ENCODE measurements around the gene SSPN.

SSPN gene

DNA sequence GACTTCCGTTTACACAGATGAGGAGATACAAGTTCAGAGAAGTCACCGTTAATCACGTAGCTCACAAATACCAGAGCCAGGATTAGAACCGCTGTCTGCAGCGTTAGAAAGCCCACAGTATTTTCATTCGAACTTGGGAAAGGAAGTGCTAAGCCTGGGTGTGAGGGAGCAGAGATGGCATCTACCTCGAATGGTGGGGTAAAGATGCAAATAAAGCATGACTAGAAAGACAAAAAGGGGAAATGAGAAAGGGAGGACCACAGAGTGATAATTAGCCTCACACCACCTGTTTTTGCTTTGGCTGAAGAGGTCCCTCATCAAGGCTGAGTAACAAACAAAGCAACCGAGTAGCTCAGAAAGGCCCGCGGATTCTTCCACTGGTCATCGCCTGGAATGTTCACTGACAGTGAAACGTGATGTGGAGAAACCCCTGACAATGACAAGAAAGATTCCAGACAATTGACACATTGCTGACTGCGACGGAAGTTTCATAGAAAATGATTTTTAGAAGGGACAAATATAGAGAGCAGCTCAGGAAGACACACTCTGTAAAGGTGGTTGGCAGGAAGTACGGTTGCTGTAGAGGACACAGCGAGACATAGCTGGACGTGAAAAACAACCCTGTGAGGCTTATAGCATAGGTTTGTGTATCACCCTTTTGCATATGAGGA is 39.0 kb upstream of the SSPN start:
- ATAC-seq = no peak

GRCh38 chr12:26157001-26157400 is 38.4 kb upstream of the SSPN start:
- no peak for ATAC-seq
- TF ChIP-seq ZFP3 (CRISPR knock-in tag; IDR thresholded peaks at IDR 0.05) (no peak), ISL1 (CRISPR knock-in tag; IDR thresholded peaks at IDR 0.05) (no peak), ZC3H10 (CRISPR knock-in tag; IDR thresholded peaks at IDR 0.05) (no peak), ZNF565 (CRISPR knock-in tag; conservative IDR thresholded peaks at IDR 0.05; ENCODE audit: low read depth) (no peak), ARNTL (CRISPR knock-in tag; IDR thresholded peaks at IDR 0.05; ENCODE audit: borderline replicate concordance, low read depth) (no peak), SNAI2 (CRISPR knock-in tag; IDR thresholded peaks at IDR 0.05) (no peak), GLIS3 (CRISPR knock-in tag; IDR thresholded peaks at IDR 0.05) (no peak)
- TF ChIP-seq, protein P1, sequence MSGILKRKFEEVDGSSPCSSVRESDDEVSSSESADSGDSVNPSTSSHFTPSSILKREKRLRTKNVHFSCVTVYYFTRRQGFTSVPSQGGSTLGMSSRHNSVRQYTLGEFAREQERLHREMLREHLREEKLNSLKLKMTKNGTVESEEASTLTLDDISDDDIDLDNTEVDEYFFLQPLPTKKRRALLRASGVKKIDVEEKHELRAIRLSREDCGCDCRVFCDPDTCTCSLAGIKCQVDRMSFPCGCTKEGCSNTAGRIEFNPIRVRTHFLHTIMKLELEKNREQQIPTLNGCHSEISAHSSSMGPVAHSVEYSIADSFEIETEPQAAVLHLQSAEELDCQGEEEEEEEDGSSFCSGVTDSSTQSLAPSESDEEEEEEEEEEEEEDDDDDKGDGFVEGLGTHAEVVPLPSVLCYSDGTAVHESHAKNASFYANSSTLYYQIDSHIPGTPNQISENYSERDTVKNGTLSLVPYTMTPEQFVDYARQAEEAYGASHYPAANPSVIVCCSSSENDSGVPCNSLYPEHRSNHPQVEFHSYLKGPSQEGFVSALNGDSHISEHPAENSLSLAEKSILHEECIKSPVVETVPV (CRISPR knock-in tag; IDR thresholded peaks at IDR 0.05) = no peak
- TF ChIP-seq, protein P2, sequence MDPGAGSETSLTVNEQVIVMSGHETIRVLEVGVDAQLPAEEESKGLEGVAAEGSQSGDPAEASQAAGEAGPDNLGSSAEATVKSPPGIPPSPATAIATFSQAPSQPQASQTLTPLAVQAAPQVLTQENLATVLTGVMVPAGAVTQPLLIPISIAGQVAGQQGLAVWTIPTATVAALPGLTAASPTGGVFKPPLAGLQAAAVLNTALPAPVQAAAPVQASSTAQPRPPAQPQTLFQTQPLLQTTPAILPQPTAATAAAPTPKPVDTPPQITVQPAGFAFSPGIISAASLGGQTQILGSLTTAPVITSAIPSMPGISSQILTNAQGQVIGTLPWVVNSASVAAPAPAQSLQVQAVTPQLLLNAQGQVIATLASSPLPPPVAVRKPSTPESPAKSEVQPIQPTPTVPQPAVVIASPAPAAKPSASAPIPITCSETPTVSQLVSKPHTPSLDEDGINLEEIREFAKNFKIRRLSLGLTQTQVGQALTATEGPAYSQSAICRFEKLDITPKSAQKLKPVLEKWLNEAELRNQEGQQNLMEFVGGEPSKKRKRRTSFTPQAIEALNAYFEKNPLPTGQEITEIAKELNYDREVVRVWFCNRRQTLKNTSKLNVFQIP (CRISPR knock-in tag; IDR thresholded peaks at IDR 0.05; ENCODE audit: borderline replicate concordance, low read depth) = no peak
- TF ChIP-seq, protein P3, sequence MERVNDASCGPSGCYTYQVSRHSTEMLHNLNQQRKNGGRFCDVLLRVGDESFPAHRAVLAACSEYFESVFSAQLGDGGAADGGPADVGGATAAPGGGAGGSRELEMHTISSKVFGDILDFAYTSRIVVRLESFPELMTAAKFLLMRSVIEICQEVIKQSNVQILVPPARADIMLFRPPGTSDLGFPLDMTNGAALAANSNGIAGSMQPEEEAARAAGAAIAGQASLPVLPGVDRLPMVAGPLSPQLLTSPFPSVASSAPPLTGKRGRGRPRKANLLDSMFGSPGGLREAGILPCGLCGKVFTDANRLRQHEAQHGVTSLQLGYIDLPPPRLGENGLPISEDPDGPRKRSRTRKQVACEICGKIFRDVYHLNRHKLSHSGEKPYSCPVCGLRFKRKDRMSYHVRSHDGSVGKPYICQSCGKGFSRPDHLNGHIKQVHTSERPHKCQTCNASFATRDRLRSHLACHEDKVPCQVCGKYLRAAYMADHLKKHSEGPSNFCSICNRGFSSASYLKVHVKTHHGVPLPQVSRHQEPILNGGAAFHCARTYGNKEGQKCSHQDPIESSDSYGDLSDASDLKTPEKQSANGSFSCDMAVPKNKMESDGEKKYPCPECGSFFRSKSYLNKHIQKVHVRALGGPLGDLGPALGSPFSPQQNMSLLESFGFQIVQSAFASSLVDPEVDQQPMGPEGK (CRISPR knock-in tag; IDR thresholded peaks at IDR 0.05; ENCODE audit: borderline replicate concordance) = no peak

More for the DNA sequence above, 39.0 kb upstream of the SSPN start:
- no peak for TF ChIP-seq TCF4 (CRISPR knock-in tag; IDR thresholded peaks at IDR 0.05; ENCODE audit: borderline replicate concordance)
- TF ChIP-seq ARNTL (CRISPR knock-in tag; IDR thresholded peaks at IDR 0.05; ENCODE audit: borderline replicate concordance, low read depth) = no peak
- TF ChIP-seq ESRRG (CRISPR knock-in tag; IDR thresholded peaks at IDR 0.05) = no peak
- TF ChIP-seq TOX (CRISPR knock-in tag; IDR thresholded peaks at IDR 0.05; ENCODE audit: borderline replicate concordance) = no peak
- no peak for TF ChIP-seq CSDC2 (CRISPR knock-in tag; IDR thresholded peaks at IDR 0.05)
- no peak for TF ChIP-seq SNAI2 (CRISPR knock-in tag; IDR thresholded peaks at IDR 0.05)
- TF ChIP-seq BACH2 (CRISPR knock-in tag; IDR thresholded peaks at IDR 0.05; ENCODE audit: borderline replicate concordance) = no peak
- TF ChIP-seq PPARA (CRISPR knock-in tag; IDR thresholded peaks at IDR 0.05; ENCODE audit: borderline replicate concordance) = no peak
- TF ChIP-seq, protein P1 (CRISPR knock-in tag; IDR thresholded peaks at IDR 0.05) = no peak
- TF ChIP-seq, protein P3 (CRISPR knock-in tag; IDR thresholded peaks at IDR 0.05; ENCODE audit: borderline replicate concordance) = no peak
- TF ChIP-seq ZNF565 (CRISPR knock-in tag; conservative IDR thresholded peaks at IDR 0.05; ENCODE audit: low read depth) = no peak

GRCh38 chr12:26158078-26158764 is 37.2 kb upstream of the SSPN start:
- no peak for ATAC-seq
- TF ChIP-seq SNAI2 (CRISPR knock-in tag; IDR thresholded peaks at IDR 0.05) = no peak

DNA sequence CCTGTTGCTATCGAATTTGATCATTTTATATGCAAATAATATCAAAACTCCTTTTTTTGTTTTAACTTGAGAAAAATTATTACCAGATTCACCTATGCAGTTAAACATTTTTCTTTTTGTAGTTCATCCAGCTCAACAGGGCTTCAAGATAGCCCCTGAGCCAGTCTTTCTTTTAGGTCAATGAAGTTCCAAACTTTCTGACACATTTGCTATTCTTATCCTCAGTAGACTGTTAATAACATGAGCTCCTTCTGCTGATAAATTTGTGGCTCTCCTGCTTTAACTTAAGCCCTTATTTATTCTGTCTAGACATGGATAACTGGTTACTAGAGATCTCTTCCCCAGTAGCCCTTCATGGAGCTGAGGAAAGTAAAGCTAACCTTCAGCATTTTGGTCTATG is 33.2 kb upstream of the SSPN start:
- ATAC-seq = no peak
- TF ChIP-seq ZNF8 (CRISPR knock-in tag; IDR thresholded peaks at IDR 0.05) (no peak), ARNTL (CRISPR knock-in tag; IDR thresholded peaks at IDR 0.05; ENCODE audit: borderline replicate concordance, low read depth) (no peak), PPARA (CRISPR knock-in tag; IDR thresholded peaks at IDR 0.05; ENCODE audit: borderline replicate concordance) (no peak), TCF4 (CRISPR knock-in tag; IDR thresholded peaks at IDR 0.05; ENCODE audit: borderline replicate concordance) (no peak), ZNF565 (CRISPR knock-in tag; conservative IDR thresholded peaks at IDR 0.05; ENCODE audit: low read depth) (no peak), ZC3H10 (CRISPR knock-in tag; IDR thresholded peaks at IDR 0.05) (no peak), GLIS3 (CRISPR knock-in tag; IDR thresholded peaks at IDR 0.05) (no peak), CSDC2 (CRISPR knock-in tag; IDR thresholded peaks at IDR 0.05) (no peak), ISL1 (CRISPR knock-in tag; IDR thresholded peaks at IDR 0.05) (no peak), ZFP30 (CRISPR knock-in tag; IDR thresholded peaks at IDR 0.05) (no peak)
- TF ChIP-seq, protein P4, sequence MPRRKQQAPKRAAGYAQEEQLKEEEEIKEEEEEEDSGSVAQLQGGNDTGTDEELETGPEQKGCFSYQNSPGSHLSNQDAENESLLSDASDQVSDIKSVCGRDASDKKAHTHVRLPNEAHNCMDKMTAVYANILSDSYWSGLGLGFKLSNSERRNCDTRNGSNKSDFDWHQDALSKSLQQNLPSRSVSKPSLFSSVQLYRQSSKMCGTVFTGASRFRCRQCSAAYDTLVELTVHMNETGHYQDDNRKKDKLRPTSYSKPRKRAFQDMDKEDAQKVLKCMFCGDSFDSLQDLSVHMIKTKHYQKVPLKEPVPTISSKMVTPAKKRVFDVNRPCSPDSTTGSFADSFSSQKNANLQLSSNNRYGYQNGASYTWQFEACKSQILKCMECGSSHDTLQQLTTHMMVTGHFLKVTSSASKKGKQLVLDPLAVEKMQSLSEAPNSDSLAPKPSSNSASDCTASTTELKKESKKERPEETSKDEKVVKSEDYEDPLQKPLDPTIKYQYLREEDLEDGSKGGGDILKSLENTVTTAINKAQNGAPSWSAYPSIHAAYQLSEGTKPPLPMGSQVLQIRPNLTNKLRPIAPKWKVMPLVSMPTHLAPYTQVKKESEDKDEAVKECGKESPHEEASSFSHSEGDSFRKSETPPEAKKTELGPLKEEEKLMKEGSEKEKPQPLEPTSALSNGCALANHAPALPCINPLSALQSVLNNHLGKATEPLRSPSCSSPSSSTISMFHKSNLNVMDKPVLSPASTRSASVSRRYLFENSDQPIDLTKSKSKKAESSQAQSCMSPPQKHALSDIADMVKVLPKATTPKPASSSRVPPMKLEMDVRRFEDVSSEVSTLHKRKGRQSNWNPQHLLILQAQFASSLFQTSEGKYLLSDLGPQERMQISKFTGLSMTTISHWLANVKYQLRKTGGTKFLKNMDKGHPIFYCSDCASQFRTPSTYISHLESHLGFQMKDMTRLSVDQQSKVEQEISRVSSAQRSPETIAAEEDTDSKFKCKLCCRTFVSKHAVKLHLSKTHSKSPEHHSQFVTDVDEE (CRISPR knock-in tag; IDR thresholded peaks at IDR 0.05) = no peak
- TF ChIP-seq, protein P2 (CRISPR knock-in tag; IDR thresholded peaks at IDR 0.05; ENCODE audit: borderline replicate concordance, low read depth) = no peak

Data from SK-N-SH treated with all-trans-retinoic acid at 6 μM for 48 hours (cell line).